ENCODE results near the gene PSTPIP2. TPM values are rescaled to one million over a fixed set of nuclear protein-coding genes. Genes with fewer than 3 reads are reported as not detected.

PSTPIP2 gene
- total and polyA plus RNA-seq, 4 donors, result 4.0 to 14.7 (median 8.6) TPM

- no peak for TF ChIP-seq SP1 (IDR thresholded peaks at IDR 0.05)
- TF ChIP-seq JUND (IDR thresholded peaks at IDR 0.05), result no peak
- TF ChIP-seq RAD21 (IDR thresholded peaks at IDR 0.05), result peak; percentile 15 to 31
- TF ChIP-seq CTCF (IDR thresholded peaks at IDR 0.05; ENCODE audit: low read depth, low read length, missing input control), result no peak
- TF ChIP-seq HNF4A (conservative IDR thresholded peaks at IDR 0.05), result peak; percentile 44 to 61
- TF ChIP-seq RXRA (IDR thresholded peaks at IDR 0.05), result peak; percentile 22 to 45
- no peak for TF ChIP-seq EGR1 (IDR thresholded peaks at IDR 0.05; ENCODE audit: low read depth in 2 of 2)
- no peaks in the 10 kb centered on the region for H3K9me3 ChIP-seq (ENCODE audit: control insufficient read depth in 4 of 4, low read length in 3 of 4)
- H3K4me3 ChIP-seq (ENCODE audit: low read depth in 1 of 3, low read length in 3 of 3), result no peak overlapping the region
- H3K27me3 ChIP-seq (ENCODE audit: control insufficient read depth in 4 of 4, insufficient read depth in 4 of 4, low read length in 3 of 4), result no peaks in the 10 kb centered on the region
- 88% methylated on average over 5 of the region's 5 CpGs for whole genome bisulfite sequencing
- peaks cover 0 to 7% (median 0%) of the 10 kb centered on the region in 4 donors for H3K36me3 ChIP-seq (ENCODE audit: control insufficient read depth in 4 of 4, insufficient read depth in 3 of 4, low read depth in 1 of 4, low read length in 3 of 4)
- no peak overlapping the region for H3K27ac ChIP-seq (ENCODE audit: low read depth in 1 of 2, low read length in 2 of 2)
- H3K4me1 ChIP-seq (ENCODE audit: control insufficient read depth in 4 of 4, insufficient read depth in 4 of 4, low read length in 3 of 4), result peaks cover 0 to 14% (median 3%) of the 10 kb centered on the region in 4 donors
- no peak for DNase-seq (ENCODE audit: low spot score)
- no peak overlapping the region for H3K9ac ChIP-seq (ENCODE audit: low read depth in 1 of 2, low read length in 2 of 2)
Measured at GRCh38 chr18:46009125-46009840, 62.8 kb downstream of the PSTPIP2 start.

DNA sequence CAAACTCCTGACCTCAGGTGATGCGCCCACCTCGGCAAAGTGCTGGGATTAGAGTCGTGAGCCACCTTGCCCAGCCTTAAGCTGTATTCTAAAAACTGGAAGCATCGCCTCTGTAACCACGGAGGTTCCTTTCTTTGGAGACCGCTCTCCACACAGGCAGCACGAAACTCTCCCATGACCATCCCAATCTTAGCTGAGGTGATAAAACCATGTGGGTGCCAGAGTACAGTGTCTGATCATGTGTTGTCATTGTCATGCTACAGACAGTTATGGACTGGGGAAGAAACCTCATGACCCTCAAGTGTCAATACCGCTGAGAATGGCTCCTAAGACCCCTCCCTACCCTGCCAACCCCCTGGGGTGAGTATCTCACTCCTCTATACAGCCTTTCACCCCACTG, 63.5 kb downstream of the PSTPIP2 start:
- Histone ChIP-seq H3K36me3 (ENCODE audit: control insufficient read depth in 4 of 4, insufficient read depth in 3 of 4, low read depth in 1 of 4, low read length in 3 of 4) (peaks cover 0 to 7% (median 0%) of the 10 kb centered on the region in 4 donors), H3K27me3 (ENCODE audit: control insufficient read depth in 4 of 4, insufficient read depth in 4 of 4, low read length in 3 of 4) (no peaks in the 10 kb centered on the region), H3K4me1 (ENCODE audit: control insufficient read depth in 4 of 4, insufficient read depth in 4 of 4, low read length in 3 of 4) (peaks cover 0 to 14% (median 3%) of the 10 kb centered on the region in 4 donors), H3K4me3 (ENCODE audit: low read depth in 1 of 3, low read length in 3 of 3) (no peak overlapping the region), H3K27ac (ENCODE audit: low read depth in 1 of 2, low read length in 2 of 2) (no peak overlapping the region), H3K9me3 (ENCODE audit: control insufficient read depth in 4 of 4, low read length in 3 of 4) (no peaks in the 10 kb centered on the region), H3K9ac (ENCODE audit: low read depth in 1 of 2, low read length in 2 of 2) (no peak overlapping the region)
- no peak for TF ChIP-seq FOXA1 (IDR thresholded peaks at IDR 0.05)
- no peak for TF ChIP-seq ATF3 (IDR thresholded peaks at IDR 0.05)
- no peak for TF ChIP-seq SP1 (IDR thresholded peaks at IDR 0.05)
- no peak for TF ChIP-seq NR2F2 (IDR thresholded peaks at IDR 0.05)
- no peak for TF ChIP-seq TAF1 (conservative IDR thresholded peaks at IDR 0.05)
- TF ChIP-seq HNF4G (IDR thresholded peaks at IDR 0.05), result no peak
- TF ChIP-seq CTCF (IDR thresholded peaks at IDR 0.05; ENCODE audit: low read depth, low read length, missing input control), result no peak
- TF ChIP-seq EGR1 (IDR thresholded peaks at IDR 0.05; ENCODE audit: low read depth in 2 of 2), result no peak
- no peak for TF ChIP-seq FOXA2 (IDR thresholded peaks at IDR 0.05)
- TF ChIP-seq MAX (IDR thresholded peaks at IDR 0.05), result no peak
- no peak for TF ChIP-seq RAD21 (IDR thresholded peaks at IDR 0.05)
- TF ChIP-seq, protein P1, sequence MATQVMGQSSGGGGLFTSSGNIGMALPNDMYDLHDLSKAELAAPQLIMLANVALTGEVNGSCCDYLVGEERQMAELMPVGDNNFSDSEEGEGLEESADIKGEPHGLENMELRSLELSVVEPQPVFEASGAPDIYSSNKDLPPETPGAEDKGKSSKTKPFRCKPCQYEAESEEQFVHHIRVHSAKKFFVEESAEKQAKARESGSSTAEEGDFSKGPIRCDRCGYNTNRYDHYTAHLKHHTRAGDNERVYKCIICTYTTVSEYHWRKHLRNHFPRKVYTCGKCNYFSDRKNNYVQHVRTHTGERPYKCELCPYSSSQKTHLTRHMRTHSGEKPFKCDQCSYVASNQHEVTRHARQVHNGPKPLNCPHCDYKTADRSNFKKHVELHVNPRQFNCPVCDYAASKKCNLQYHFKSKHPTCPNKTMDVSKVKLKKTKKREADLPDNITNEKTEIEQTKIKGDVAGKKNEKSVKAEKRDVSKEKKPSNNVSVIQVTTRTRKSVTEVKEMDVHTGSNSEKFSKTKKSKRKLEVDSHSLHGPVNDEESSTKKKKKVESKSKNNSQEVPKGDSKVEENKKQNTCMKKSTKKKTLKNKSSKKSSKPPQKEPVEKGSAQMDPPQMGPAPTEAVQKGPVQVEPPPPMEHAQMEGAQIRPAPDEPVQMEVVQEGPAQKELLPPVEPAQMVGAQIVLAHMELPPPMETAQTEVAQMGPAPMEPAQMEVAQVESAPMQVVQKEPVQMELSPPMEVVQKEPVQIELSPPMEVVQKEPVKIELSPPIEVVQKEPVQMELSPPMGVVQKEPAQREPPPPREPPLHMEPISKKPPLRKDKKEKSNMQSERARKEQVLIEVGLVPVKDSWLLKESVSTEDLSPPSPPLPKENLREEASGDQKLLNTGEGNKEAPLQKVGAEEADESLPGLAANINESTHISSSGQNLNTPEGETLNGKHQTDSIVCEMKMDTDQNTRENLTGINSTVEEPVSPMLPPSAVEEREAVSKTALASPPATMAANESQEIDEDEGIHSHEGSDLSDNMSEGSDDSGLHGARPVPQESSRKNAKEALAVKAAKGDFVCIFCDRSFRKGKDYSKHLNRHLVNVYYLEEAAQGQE (IDR thresholded peaks at IDR 0.05), result no peak
- TF ChIP-seq ZBTB33 (IDR thresholded peaks at IDR 0.05), result no peak
- TF ChIP-seq YY1 (IDR thresholded peaks at IDR 0.05), result no peak
- TF ChIP-seq RXRA (IDR thresholded peaks at IDR 0.05), result no peak
- no peak for TF ChIP-seq GABPA (IDR thresholded peaks at IDR 0.05 in 1 of 2, conservative IDR thresholded peaks at IDR 0.05 in 1 of 2)
- TF ChIP-seq HNF4A (conservative IDR thresholded peaks at IDR 0.05), result no peak
- TF ChIP-seq JUND (IDR thresholded peaks at IDR 0.05), result no peak
- DNase-seq (ENCODE audit: low spot score), result no peak
- WGBS, result 95% methylated on average over 8 of the region's 8 CpGs
